ENCODE measurements around the gene AGT. TPM values are rescaled to one million over a fixed set of nuclear protein-coding genes. Genes with fewer than 3 reads are reported as not detected.

The AGT gene
- total RNA-seq, 1 experiment from 2014 or later = 0.93 TPM

DNA sequence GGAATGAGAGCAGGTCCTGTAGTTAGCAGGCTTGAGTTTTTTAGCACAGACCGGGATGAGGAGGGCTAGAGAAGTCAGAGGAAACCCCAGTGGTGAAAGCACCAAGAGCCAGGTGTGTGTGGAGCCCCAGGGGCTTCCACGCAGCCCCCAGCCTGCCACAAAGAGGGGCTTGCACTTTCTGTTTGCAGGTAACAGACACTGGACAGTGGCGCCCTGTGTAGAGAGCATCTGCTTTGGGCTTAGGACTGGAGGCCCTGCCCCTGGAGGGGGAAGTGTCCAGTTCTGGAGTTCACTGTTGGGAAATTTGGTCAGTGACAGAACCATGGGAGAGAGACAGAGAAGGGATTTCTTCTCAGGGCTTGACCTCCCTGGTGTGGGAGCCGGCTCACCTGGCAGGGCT, 19.5 kb downstream of the AGT start:
- ChIA-PET RAD21 (ENCODE audit: low non-redundant PET in 1 of 2, low total read pairs in 2 of 2, uncharacterized antibody in 2 of 2, unreplicated experiment in 2 of 2) (no interaction called here), CTCF (no interaction called here), POLR2A (no interaction called here)
- no peak overlapping the region for H3K4me3 ChIP-seq (replicated peaks in 1 of 2; ENCODE audit: low read depth in 1 of 2, low read length in 2 of 2)
- no peaks in the 10 kb centered on the region for H3K79me2 ChIP-seq (ENCODE audit: insufficient read depth, low read length)
- BruUV-seq (replicated peaks) = no TSS peak
- no peak for DNase-seq (ENCODE audit: low read depth, low spot score)
- H2AFZ ChIP-seq (ENCODE audit: low read depth, low read length, poor library complexity, severe bottlenecking) = no peak overlapping the region
- no peaks in the 10 kb centered on the region for H3K9me2 ChIP-seq (ENCODE audit: insufficient read depth)
- no peak overlapping the region for H3K9ac ChIP-seq (ENCODE audit: low read length)
- H3K36me3 ChIP-seq (ENCODE audit: control insufficient read depth in 1 of 2, insufficient read depth in 2 of 2, low read length in 2 of 2) = peaks cover 13 to 16% of the 10 kb centered on the region in 2 experiments
- no peak overlapping the region for H3K27ac ChIP-seq (ENCODE audit: low read depth, low read length)
- H3K4me2 ChIP-seq (ENCODE audit: low read length) = no peak overlapping the region
- H3K4me1 ChIP-seq (ENCODE audit: control insufficient read depth in 1 of 2, insufficient read depth in 2 of 2, low read length in 2 of 2) = no peaks in the 10 kb centered on the region
- H3K9me3 ChIP-seq (ENCODE audit: control insufficient read depth in 1 of 2, insufficient read depth in 1 of 2, low read depth in 1 of 2, low read length in 2 of 2) = no peaks in the 10 kb centered on the region
- no peaks in the 10 kb centered on the region for H3K27me3 ChIP-seq (ENCODE audit: insufficient read depth, low read length)
- TF ChIP-seq CBX3 (IDR thresholded peaks at IDR 0.05; ENCODE audit: low read depth) (no peak), SP1 (IDR thresholded peaks at IDR 0.05; ENCODE audit: low read depth) (no peak), FOSL1 (IDR thresholded peaks at IDR 0.05; ENCODE audit: low read depth) (no peak), SRF (IDR thresholded peaks at IDR 0.05; ENCODE audit: low read depth) (no peak), EZH2phosphoT487 (IDR thresholded peaks at IDR 0.05; ENCODE audit: borderline replicate concordance) (no peak), JUND (IDR thresholded peaks at IDR 0.05) (no peak), REST (IDR thresholded peaks at IDR 0.05; ENCODE audit: low read depth) (no peak), POLR2A (IDR thresholded peaks at IDR 0.05; ENCODE audit: borderline replicate concordance, extremely low read depth, insufficient read depth, insufficient read length) (no peak)
- TF ChIP-seq, protein P1, sequence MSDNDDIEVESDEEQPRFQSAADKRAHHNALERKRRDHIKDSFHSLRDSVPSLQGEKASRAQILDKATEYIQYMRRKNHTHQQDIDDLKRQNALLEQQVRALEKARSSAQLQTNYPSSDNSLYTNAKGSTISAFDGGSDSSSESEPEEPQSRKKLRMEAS (IDR thresholded peaks at IDR 0.05) = no peak
- TF ChIP-seq, protein P2, sequence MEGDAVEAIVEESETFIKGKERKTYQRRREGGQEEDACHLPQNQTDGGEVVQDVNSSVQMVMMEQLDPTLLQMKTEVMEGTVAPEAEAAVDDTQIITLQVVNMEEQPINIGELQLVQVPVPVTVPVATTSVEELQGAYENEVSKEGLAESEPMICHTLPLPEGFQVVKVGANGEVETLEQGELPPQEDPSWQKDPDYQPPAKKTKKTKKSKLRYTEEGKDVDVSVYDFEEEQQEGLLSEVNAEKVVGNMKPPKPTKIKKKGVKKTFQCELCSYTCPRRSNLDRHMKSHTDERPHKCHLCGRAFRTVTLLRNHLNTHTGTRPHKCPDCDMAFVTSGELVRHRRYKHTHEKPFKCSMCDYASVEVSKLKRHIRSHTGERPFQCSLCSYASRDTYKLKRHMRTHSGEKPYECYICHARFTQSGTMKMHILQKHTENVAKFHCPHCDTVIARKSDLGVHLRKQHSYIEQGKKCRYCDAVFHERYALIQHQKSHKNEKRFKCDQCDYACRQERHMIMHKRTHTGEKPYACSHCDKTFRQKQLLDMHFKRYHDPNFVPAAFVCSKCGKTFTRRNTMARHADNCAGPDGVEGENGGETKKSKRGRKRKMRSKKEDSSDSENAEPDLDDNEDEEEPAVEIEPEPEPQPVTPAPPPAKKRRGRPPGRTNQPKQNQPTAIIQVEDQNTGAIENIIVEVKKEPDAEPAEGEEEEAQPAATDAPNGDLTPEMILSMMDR (IDR thresholded peaks at IDR 0.05 in 2 of 3, conservative IDR thresholded peaks at IDR 0.05 in 1 of 3; ENCODE audit: borderline replicate concordance in 1 of 3, insufficient read depth in 1 of 3, low read depth in 2 of 3, low read length in 2 of 3) = no peak
- intact Hi-C loops (cut with micrococcal nuclease) = no loop called here
- H4K20me1 ChIP-seq (ENCODE audit: insufficient read depth) = no peaks in the 10 kb centered on the region
- no peak; the same call in 1 of the 2 replicates for ATAC-seq
